CD4-positive, alpha-beta T cell treated with Interleukin-1 beta for 1 hour (primary cell): ENCODE measurements around the gene TBC1D21.

Experiments used
- DNase-seq, 2 donors: peaks; one replicate each; pipeline ENCODE4 v3.0.0-alpha.2; 2020 to 2022

Gene TBC1D21

DNA sequence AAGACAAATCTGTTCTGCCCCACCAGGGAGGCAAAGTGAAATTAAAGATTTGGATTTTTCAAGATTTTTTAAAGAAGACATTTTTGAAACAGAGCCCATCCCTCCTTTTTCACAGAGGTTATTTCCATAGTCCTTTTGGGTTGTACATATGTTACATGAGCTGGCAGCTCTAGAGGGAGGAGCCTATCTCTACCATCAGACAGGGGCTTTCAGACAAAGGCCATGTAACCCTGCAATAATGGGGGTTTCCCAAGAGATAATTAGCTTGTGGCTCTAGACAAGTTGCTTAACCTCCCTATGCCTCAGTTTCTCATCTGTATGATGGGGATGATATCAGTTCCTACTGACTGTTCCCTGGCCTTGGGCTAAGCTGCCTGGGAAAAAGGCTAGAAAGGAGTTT is 8.0 kb upstream of the TBC1D21 start:
- DNase-seq, result no peak

DNA sequence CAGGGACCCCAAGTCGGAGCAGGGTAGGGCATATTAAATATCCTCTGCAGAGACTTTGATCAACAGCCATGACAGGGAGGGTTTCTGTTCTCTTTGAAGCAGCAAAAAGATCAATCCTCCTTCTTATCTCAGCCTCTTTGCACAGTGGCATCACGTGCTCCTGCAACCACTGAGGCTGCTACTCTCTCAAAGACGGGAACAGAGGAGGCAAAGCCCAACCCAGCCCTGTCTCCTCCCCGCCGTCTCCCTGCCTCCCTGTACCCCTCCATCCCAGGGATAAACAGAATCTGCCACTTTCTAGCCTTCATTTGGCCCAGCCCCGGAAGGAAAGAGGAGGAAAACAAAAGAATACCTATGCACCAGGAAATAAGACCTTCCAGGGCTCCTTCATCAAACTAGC is 7.5 kb upstream of the TBC1D21 start:
- DNase-seq, result no peak

DNA sequence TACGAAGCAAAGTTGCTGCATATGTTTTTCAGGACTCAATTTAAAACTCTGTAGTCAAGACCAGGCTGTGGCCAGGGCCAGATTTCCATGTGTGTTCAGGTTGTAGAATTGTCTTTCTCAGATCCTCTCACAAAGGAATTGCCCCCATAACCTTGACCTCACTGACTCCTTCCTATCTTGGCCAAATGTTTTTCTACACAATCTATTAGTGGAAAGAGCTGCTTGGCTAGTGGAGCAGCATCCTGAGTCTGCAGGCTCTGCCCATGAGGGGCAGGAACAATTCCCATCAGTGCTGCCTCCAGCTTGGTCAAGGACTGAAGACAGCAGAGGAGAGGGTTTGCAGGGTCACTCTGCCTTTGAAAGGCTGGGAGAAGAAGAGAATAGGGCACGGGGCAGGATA is 6.9 kb upstream of the TBC1D21 start:
- DNase-seq, result no peak

DNA sequence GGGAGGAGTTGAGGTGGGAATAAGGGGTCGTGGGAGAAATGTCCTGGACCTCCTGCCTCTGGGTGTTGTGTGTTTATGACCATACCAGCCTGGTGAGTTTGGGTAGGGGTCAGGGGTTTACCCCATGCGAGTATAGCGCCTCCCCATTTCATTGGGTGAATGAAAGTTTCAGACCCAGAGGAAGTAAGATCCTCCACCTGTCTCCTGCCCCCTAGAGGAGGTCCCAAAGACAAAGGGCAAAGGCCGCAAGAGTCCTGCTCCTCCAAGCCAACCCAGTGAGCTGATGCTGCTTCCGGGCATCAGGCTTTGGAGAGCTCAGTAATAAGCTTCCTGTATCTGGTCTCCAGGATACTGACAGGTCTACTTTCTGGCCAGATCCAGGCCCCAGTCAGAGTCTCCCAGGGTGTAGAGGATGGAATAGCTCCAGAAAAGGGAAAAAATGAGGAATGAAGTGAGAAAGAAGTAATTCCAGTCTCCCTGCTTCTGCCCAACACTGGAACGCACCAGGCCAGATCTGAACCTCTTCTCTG is 6.4 kb upstream of the TBC1D21 start:
- no peak for DNase-seq

DNA sequence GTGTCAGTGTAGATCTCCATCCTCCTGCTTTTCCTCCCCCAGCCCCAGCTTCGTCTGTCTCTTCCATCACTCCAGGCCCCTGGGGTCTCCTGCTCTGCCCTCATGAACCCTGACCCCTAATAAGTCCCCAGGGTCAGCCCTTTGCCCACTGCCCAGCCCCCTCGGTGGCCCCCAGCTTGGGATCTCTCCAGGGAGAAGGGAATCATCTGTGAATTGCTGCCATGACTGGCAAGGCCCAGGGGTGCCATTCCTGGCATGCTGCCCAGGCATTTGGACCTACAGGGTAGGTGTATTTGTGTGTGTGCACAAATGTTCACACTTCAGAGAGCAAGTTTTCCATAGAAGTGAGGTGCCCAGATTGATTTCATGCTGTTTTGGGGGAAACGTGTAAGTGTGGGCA is 5.9 kb upstream of the TBC1D21 start:
- DNase-seq, result no peak

DNA sequence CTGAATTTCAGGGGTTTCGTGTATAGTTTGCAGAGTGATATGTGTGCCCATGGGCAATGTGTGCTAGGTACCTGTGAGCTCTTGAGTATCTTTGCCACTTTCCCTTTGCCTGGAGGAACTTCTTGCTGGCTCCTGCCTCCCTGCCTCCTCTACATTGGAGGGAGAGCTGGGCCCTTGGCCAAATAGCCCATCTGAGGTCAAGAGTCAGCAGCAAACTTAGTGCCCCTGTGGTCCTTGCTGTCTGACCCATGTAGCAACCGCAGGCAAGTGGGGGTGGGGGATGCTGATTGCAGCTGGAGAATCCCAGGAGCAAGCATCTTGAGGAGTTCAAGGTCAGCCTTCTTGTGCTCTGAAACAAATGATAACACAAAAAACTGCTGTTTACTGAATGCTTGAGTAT is 5.4 kb upstream of the TBC1D21 start:
- no peak for DNase-seq

DNA sequence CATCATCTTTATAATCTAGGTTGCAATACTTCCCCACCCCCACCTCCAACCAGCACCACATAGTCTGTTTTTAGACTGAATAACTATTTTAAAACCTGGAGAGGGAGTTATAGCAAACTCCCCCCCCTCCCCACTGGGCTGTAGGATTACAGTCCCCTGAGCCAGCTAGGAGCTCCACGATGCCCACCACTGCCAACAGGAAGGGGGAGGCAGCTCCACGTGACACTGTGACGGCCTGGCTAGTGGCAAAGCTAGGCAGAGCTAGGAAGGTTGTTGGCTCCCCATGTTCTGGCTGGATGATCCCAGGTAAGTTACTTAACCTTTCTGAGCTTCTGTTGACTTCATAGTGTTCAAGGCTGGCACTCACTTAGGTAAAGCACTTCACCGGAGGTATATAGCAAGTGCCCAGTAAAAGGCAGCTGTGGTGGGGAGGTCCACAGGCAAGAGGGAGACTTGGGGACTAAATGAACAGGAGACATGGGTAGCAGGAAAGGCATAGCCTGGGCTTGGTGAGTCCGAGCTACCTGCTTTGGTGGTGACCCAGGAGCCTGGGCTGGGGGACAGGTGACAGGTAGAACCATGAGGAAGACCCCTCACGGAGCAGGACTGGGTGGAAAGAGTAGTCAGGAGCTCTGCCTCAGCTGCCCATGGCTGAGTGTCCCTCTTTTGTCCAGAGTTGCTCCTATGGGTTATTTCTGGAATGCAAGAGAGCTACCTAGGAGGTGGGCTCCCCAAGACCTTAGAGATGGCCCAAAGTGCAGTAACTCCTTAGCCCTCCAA is 4.0 kb upstream of the TBC1D21 start:
- DNase-seq, result no peak

DNA sequence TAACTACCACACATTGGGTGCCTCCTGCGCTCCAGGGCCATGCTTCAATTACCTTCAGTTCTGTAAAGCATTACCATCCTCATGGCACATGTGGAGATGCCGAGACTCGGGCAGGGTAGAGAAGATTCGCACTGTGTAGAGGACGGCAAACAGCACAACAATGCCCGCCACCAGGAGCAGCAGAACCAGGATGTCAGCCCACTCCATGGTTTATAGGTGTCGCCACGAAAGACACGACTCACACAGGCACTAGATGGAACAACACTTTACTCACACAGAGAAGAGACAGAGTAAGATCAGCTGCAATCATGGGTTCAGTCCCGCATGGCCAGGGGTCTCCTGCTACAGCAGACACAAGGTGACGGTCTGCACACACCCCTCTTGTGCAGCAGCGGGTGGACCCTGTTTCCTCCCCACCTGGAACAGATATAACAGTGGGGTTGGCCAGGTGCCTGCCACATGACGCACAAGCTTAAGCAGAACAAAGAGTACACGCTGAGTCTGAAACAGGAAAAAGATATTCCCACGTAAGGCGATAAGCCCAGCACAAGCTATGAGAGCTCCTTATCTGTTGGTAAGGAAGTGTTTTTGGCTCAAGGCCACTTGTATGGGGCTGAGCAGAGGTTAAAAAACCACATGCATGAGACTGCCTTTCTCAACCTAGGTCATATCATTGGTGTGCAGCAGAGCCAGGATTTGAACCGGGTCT is 2.5 kb upstream of the TBC1D21 start:
- no peak for DNase-seq

DNA sequence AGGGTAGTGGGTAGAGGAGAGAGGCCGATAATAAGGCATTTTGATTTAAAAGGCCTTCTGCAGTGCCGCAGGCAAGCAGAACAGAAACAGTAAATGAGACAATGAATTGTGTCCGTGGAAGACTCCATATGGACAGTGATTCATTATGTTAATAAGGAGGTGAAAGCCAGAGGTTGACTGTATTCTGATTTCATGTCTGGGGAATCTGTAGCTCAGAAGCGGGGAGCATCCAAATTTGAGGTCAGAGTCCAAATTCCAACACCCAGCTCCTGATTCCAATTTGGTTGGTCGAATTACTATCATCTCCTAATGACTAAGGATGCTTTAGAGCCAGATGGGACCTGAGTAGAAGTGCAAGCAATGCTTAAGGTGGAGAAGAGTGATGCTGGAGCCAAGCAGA is 1.0 kb upstream of the TBC1D21 start:
- no peak for DNase-seq

DNA sequence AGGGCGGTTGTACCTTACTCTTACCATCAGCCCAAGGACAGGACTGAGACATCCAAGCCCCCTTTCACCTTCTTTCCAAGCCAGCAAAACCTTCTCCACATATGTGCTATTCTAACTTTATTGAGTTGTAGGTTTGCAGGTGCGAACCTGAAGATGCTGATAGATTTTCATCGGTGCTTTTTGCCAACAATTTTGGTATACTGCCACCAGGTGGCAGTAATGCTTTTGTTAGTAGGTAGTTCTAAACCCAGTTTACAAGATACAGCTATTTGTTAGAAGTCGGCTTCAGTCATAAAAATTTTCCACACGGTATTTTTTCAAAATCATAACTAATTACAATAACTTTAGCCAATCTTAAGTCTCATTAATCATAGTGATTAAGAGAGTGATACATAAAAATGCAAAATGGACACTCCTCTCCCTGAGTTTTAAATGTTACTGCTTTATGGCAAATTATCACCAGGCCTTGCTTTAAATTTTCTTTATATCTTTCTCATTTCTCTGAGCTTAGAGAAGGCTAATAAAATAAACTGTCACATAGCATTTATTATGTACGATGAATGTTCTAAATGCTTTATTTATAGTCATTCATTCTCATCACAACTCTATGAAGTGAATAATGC is 636 bp downstream of the TBC1D21 start:
- DNase-seq, result peak; percentile 28 to 55

DNA sequence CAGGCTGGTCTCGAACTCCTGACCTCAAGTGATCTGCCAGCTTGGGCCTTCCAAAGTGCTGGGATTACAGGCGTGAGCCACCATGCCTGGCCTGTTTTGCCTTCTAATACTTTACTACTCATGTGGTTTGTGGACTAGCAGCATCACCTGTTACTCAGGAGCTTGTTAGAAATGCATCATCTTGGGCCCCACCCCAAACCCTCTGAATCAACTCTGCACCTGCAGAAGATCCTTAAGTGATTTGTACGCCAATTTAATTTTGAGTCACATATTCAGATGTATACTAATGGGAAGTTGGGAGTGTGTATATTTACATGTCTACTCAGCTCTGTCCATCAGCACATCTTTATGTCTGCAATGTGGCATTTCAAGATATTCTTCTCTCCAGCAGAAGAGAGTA is 6.1 kb downstream of the TBC1D21 start:
- no peak for DNase-seq

DNA sequence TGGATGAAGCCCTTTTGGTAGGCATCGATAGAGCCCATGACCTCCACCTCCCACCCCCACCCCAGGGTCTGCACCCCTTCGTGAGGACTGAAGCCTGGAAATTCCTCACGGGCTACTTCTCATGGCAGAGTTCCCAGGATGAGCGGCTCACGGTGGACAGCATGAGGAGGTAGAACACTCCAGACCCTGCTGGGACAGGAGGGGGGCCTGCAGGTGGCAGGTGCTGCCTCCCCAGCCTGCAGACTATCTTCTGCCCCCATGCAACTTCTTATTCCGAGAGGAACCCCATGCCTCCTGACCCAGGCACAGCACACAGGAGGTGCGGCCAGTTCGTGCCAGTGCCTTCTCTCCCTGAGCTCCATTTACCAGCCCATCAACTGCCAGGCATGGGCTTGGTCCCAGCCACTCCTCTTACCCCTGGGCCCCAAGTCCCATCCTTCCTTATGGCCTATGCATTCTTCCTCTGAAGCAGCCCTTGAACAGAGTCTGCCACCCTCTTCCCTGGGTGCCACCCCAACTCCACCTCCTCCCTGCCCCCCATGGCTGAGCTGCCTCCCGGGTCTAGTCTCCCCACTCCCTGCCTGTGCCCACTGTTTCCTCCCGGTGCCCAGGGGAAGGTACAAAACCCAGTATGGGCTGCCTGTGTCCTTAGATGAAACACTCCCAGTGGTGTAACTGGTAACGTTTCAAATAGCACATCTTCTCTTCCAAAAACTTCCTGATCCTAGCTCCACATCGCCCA is 8.4 kb downstream of the TBC1D21 start:
- DNase-seq, result no peak

DNA sequence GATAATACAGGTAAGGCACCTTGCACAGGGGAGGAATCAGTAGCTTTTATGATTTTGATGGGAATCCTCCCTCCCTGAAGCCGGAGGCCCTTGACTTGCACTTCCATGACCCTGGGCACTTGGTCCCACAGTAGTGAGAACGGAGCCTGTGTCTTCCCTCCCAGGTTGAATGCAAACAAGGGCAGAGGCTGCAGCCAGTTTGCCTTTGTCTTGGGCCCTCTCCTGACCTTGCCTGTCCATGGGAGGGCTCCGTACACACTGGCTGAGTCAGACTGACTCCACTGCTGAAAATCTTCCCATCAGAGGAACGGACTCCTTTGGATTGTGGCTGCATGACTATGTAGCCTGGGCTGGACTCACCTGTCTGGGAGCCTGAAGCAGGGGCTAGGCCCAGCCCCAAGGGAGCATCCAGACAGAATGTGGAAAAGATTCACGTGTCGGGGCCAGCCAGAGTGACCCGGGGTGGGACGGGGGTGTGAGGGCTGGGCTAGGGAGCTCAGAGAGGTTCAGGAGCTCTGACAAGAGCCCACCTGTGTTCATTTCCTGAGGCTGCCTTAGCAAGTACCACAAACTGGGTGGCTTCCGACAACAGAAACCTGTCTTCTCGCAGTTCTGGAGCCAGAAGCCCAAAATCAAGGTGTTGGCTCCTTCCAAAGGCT is 9.5 kb downstream of the TBC1D21 start:
- DNase-seq, result no peak

DNA sequence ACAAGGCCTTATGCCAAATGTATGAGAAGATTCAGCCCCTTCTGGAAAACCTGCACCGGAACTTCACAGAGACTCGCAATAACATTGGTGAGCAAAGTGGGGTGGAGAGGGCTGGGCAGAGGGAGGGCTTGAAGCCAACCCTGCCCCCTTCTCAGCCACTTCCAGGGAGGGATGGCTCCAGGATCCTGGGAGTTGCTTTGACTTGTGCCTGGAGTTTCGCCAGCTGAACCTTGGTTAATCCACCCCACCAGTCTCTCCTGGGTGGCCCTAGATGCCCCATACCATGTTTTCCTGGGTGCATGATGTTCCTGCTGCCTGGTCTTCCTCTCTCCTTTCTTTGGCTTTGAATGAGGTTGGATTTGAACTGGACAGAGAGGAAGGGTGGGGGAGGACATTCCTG is 10.8 kb downstream of the TBC1D21 start:
- no peak for DNase-seq

DNA sequence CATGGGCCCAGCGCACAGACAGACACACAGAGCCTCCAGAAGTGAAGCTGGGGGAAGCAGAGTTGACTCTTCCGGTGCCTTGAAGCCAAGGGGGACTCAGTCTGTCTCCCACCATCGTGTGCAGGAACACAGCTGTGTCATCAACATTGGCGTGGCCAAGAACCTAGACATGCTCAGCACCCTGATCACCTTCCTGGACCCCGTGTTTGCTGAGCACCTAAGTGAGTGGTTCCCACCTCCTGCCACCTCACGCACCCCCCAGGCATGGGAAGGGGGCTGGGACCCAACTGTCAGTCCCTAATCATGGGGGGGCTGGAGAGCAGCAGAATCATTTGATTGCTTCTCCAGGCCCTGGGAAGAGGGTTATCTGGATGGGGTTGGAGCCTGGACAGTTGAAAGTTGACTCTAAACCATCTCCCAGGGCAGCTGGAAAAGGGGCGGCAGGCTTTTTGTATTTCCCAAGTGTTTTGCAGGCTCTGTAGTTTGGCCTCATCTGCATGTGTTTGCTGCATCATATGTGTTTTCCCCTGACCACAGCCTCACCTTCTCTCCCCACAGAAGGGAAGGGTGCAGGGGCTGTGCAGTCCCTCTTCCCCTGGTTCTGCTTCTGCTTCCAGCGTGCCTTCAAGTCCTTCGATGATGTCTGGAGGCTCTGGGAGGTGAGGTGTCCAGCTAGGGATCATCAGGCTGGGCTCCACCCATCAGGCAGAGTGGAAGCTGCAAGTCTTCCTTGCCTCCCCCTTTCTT is 12.8 kb downstream of the TBC1D21 start:
- no peak for DNase-seq

DNA sequence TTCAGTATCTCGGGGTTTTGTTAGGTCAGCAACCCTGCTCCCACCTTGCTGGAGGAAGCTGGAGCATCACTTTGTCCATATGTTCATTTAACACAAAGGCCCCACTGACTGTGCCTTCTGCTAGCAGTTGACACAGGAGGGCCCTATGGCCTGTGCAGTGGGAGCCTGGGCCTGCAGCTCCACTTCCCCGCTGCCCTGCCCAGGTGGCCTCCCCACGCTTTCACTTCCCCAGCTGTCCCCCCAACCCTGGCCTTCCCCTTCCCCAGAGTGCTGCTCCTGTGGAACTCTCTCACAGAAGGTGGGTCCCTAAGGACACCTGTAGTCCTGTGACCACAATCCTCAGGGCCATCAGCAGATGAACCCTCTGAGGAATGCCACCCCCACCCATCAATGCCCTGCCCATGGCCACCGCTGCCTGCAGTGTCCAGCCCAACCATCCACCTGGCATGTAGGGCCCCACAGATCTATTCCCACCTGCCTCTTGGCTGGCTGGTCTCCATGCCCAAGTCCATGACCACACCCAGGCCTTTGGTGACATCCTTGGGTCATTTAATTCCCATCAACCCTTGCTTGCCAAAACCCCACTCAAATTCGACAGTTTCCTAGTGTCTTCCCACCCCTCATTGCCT is 13.5 kb downstream of the TBC1D21 start:
- DNase-seq, result no peak

DNA sequence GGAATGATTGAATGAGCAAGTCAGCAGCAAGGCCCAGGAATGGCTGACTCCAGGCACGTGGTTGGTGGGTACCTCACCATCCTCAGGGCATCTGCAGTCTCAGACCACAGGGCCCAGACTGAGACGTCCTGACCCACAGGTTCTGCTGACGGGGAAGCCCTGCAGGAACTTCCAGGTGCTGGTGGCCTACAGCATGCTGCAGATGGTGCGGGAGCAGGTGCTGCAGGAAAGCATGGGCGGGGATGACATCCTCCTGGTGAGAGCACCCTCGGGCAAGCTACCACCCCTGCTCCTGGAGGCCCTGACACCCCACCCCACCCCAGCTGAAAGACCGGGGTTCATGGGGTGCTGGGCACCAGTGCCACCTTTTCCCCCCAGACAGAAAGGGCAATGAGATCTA is 14.1 kb downstream of the TBC1D21 start:
- no peak for DNase-seq

DNA sequence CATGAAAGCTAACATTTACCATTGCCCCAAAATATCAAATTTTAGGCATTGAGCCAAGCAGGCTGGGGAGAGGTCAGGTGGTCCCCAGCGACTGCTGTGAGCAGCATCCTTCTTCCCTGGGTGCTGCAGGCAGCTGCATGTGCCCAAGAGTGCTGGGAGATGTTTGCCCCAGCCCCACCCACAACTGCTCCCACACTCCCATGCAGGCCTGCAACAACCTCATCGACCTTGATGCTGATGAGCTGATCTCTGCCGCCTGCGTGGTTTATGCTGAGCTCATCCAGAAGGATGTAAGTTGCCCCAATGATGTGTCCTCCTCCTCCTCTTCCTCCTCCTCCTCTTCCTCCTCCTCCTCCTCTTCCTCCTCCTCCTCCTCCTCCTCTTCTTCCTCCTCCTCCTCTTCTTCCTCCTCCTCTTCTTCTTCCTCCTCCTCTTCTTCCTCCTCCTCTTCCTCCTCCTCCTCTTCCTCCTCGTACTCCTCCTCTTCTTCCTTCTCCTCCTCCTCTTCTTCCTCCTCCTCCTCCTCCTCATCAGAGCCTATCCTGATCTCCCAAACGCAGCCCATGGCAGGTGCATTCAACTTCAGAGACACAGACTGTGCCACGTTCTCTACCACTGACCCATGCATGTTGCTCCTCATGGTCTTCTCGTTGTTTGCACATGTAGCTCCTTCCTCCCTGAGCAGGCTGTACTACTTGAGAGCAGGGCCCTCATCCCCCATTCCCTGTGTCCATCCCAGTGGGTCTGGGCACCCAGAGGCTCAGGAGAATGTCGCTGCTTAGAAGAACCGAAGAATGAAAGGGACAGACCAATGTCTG is 15.1 kb downstream of the TBC1D21 start:
- DNase-seq, result no peak

DNA sequence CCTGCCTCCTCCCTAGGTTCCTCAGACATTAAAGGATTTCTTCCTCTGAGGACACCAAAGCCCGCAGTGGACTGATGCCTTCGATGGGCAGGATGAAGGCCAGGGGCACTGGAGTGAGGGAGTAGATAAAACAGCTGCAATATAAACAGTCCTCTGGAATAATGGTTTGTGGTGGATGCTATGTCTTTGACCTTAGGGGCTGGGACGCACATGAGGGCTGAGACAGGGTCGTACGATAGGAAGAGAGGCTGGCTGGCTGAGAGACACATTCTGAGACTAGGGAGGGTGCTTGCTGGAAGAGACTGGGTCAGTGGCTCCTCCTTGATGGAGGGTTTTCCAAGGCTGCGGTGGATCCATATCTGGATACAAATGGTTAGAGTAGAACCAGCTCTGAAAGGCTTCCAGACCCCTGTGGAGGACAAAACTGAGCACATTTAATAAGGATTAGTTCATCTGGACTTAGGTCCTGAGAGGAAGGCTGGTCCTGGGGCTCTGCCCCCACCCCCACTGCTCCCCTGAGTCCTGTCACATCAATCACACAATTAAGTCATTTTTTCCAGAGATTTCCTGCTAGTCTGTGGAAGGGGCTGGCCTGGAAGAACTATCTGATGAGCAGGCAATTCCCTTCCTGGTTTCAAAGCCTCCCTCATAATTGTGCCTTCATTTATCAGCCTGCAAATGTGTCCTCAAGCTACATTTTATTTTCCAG is 15.8 kb downstream of the TBC1D21 start:
- no peak for DNase-seq

DNA sequence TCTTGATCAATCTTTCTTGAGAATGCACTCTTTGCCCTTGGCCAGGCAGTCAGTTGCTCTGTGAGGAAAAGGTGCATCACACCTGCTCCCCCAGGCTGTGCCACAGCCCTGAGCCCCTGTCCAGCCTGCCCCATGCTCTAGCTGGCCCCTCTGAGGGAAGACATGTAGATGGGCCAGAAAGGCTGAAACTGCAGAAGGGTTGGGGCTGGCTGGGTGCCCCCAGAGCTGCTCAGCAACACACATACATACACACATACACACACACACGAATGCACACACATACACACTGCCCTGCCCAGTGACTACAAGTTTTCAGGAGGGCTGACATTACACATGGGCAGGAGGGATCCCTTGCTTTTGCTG is 16.4 kb downstream of the TBC1D21 start:
- DNase-seq, result no peak
